Nephron progenitor cell (in vitro differentiated cells): ENCODE results near the gene VEGFA.
A peak's percentile ranks its signal among the peaks of the same experiment; 100 is the strongest.

Source experiments
- DNase-seq: peaks from one replicate; pipeline ENCODE4 v3.0.0; 2021
- H3K27ac Mint-ChIP-seq: 2 replicates; pipeline ENCODE4 v1.8.0; 2021; ENCODE audit warnings: mild to moderate bottlenecking, moderate library complexity, mixed read lengths
- H3K27me3 Mint-ChIP-seq: 2 replicates; pipeline ENCODE4 v1.8.0; 2021; ENCODE audit warnings: mild to moderate bottlenecking, low read depth, mixed read lengths; ENCODE audit not compliant: poor library complexity
- H3K36me3 Mint-ChIP-seq: 2 replicates; pipeline ENCODE4 v1.8.0; 2021; ENCODE audit warnings: low read depth, mixed read lengths
- H3K4me1 Mint-ChIP-seq: 2 replicates; pipeline ENCODE4 v1.8.0; 2021; ENCODE audit warnings: mixed read lengths
- H3K4me3 Mint-ChIP-seq: 2 replicates; pipeline ENCODE4 v1.8.0; 2021; ENCODE audit warnings: mild to moderate bottlenecking, moderate library complexity, mixed read lengths
- H3K9me3 Mint-ChIP-seq: 2 replicates; pipeline ENCODE4 v1.8.0; 2021; ENCODE audit warnings: mild to moderate bottlenecking, moderate library complexity, mixed read lengths
- CTCF ChIP-seq: fragments of 200-600 bp; sonication (generic); IDR thresholded peaks from 2 replicates; pipeline ENCODE4 v1.5.0; 2021; ENCODE audit warnings: antibody characterized with exemption

VEGFA gene

DNA sequence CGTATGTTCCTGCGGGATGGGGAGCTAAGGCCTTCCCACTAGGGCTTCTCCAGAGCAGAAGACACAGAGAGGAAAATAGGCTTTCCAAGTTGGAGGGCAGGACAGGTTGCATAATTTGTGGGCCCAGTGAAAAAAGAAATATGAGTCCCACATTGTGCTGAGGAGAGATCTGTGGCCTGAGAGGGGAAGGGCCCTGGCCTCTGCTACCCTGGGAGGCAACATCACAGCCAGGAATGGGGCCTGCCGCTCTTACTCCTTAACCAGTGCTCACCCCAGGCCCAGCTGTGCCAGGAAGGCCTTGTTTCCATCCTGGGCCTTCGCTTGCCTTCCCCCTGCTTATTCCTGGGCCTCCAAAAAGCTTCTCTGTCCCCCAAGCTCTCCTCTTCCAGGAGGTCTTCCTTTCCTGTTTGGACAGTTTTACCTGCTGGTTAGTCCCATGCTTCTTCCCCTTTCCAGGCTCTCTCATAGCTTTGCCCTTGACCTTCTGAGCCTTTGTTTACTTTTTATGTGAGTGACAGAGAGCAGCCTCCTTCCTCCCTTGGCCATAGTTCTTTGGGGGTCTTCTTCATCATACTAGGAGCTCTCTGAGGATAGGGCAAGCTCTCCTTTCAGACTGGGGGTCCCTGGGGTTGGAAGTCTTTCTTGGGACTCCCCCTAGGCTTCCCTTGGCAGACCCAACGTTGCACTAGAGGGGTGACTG lies 26.2 kb upstream of the VEGFA start:
- H3K9me3 Mint-ChIP-seq, result no peaks in the 10 kb centered on the region
- no peaks in the 10 kb centered on the region for H3K36me3 Mint-ChIP-seq
- H3K4me1 Mint-ChIP-seq, result peaks cover 97% of the 10 kb centered on the region
- DNase-seq, result no peak
- peaks cover 10% of the 10 kb centered on the region for H3K27me3 Mint-ChIP-seq
- no peak for TF ChIP-seq CTCF
- peak overlapping the region; percentile 84 for H3K27ac Mint-ChIP-seq
- H3K4me3 Mint-ChIP-seq, result peak overlapping the region; percentile 38

DNA sequence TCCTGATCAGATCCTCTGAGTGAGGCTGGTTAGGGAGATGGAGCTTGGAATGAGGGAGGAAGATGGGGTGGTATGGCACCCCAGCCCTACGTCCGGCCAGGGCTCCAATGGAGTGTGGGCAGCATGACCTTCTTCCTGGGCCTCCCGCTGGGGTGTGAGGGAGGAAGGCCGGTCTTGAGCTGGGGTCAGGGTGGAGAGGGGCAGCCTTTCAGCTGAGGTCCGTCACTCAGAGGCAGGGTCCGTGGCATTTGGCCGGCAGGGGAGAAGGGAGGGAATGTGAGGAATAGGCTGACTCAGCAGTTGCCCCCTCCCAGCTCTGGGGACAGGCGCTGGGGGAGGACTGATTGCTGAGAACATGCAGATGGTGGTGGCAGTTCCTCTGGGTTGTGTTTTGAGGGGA lies 25.5 kb upstream of the VEGFA start:
- Mint-ChIP-seq H3K4me1 (peaks cover 91% of the 10 kb centered on the region), H3K4me3 (peak overlapping the region; percentile 31), H3K27ac (peak overlapping the region; percentile 13), H3K9me3 (no peaks in the 10 kb centered on the region), H3K36me3 (no peaks in the 10 kb centered on the region), H3K27me3 (peaks cover 10% of the 10 kb centered on the region)
- no peak for TF ChIP-seq CTCF
- peak; percentile 30 for DNase-seq

DNA sequence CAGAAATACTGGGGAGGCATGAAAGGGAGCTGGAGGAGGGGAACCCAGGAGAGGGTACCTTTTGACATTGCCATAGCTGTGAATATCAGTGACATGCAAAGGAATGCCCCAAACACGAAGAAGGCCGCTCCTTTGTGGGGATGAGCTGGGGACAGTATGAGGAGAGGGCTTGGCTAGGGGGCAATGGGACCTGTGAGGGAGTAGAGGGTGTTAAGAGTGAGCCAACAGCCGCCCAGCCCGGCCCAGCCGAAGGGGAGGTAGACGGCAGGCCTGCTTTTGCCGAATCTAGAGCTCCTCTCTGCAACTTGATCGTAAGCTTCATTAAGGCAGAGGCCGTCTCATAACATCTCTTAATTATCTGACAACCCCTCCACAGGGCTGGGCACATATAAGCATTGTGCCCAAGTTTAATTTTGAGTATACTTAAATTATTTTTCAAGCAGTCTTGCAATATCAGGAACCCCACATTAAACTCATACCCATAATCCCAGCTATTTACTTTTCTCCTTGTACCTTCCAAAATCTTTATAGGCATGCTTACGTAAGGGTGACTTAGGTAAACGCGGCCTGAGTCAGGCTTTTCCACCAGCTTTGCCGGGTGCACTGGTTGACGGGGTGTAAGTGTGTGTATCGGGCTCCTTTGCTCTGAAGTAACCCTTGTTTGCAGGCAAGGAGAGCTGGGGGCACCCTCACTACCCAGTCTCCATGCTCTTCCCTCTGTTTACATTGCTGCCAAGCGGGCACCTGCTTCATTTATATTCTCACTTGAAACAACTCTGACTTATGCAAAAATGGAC lies 24.9 kb upstream of the VEGFA start:
- Mint-ChIP-seq H3K4me3 (peak overlapping the region; percentile 31), H3K27ac (peak overlapping the region; percentile 13), H3K4me1 (peaks cover 85% of the 10 kb centered on the region), H3K9me3 (no peaks in the 10 kb centered on the region), H3K36me3 (no peaks in the 10 kb centered on the region), H3K27me3 (peaks cover 10% of the 10 kb centered on the region)
- no peak for DNase-seq
- TF ChIP-seq CTCF, result no peak

- no peak for DNase-seq
- H3K4me3 Mint-ChIP-seq, result peak overlapping the region; percentile 23
- H3K4me1 Mint-ChIP-seq, result peaks cover 75% of the 10 kb centered on the region
- no peaks in the 10 kb centered on the region for H3K36me3 Mint-ChIP-seq
- H3K9me3 Mint-ChIP-seq, result no peaks in the 10 kb centered on the region
- no peak for TF ChIP-seq CTCF
- peaks cover 10% of the 10 kb centered on the region for H3K27me3 Mint-ChIP-seq
- peak overlapping the region; percentile 52 for H3K27ac Mint-ChIP-seq
These were observed 23.9 kb upstream of the VEGFA start for GRCh38 chr6:43746071-43746470.

- peaks cover 10% of the 10 kb centered on the region for H3K27me3 Mint-ChIP-seq
- H3K36me3 Mint-ChIP-seq, result no peaks in the 10 kb centered on the region
- no peak for DNase-seq
- H3K9me3 Mint-ChIP-seq, result no peaks in the 10 kb centered on the region
- H3K27ac Mint-ChIP-seq, result no peak overlapping the region
- H3K4me3 Mint-ChIP-seq, result peak overlapping the region; percentile 14
- TF ChIP-seq CTCF, result no peak
- H3K4me1 Mint-ChIP-seq, result peaks cover 69% of the 10 kb centered on the region
These were observed 23.4 kb upstream of the VEGFA start for GRCh38 chr6:43746613-43747102.
